ENCODE results near the gene HECTD1.

- TF ChIP-seq RBM25 (IDR thresholded peaks at IDR 0.05; ENCODE audit: low read depth, low read length, severe bottlenecking) = no peak
- no peak for TF ChIP-seq CTCF (IDR thresholded peaks at IDR 0.05 in 2 of 3, conservative IDR thresholded peaks at IDR 0.05 in 1 of 3; ENCODE audit: insufficient read depth in 2 of 3, low read depth in 1 of 3, low read length in 3 of 3)
- TF ChIP-seq REST (IDR thresholded peaks at IDR 0.05; ENCODE audit: borderline replicate concordance) = no peak
- TF ChIP-seq REST (CRISPR knock-in tag; IDR thresholded peaks at IDR 0.05; ENCODE audit: low read depth) = no peak
- TF ChIP-seq EZH2 (IDR thresholded peaks at IDR 0.05; ENCODE audit: borderline replicate concordance, low read depth, low read length) = no peak
- no peak for TF ChIP-seq PHB (CRISPR knock-in tag; IDR thresholded peaks at IDR 0.05)
- TF ChIP-seq POLR2AphosphoS2 (IDR thresholded peaks at IDR 0.05; ENCODE audit: low read length) = no peak
These were observed 46.3 kb downstream of the HECTD1 start for GRCh38 chr14:31161274-31161673.

Measured in K562 (cell line).